ENCODE data around the gene HCFC1.
"Not testable (repeated sequence)": the region's sequence is repeated elsewhere in the genome, so short reads cannot be mapped to it uniquely, and the experiment has no call there.

HCFC1 gene

DNA sequence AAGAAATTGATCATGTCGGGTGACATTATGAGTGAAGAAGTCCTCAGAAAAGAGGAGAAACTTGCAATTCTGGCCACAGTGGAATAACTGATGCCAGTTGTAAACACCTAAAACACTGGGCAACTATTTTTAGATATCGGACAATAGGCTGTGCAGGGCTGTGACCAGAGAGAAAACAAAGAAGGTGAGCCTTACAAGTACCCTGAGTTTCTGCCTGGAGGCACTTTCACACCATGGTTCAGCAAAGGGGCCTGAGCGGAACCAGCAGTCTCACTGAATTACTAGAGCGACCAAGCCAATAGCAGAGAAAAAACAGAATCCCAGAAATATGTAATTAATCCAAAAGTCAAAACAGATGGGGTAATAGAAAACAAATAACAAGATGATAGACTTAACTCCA lies 36.9 kb upstream of the HCFC1 start:
- no peak for DNase-seq (ENCODE audit: low read depth)

DNA sequence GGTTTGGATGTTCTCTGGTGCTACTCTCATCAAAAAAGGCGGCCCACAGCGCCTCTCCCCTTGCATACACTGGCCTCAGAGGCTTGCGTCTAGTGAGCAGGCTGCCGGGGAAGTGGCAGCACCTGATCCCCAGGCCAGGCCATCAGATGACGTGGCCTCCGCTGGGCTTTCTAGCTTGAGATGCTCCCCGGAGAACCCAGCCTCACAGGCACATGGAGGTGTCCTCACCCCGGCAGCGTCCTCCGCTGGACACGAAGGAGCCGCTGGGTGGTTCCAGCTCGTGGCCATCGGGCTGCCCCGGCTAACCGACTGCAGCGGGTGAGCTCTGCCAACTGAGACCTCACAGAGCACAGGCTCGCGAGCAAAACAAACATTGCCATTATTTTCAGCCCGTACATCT lies 35.3 kb upstream of the HCFC1 start:
- DNase-seq (ENCODE audit: low read depth): no peak

DNA sequence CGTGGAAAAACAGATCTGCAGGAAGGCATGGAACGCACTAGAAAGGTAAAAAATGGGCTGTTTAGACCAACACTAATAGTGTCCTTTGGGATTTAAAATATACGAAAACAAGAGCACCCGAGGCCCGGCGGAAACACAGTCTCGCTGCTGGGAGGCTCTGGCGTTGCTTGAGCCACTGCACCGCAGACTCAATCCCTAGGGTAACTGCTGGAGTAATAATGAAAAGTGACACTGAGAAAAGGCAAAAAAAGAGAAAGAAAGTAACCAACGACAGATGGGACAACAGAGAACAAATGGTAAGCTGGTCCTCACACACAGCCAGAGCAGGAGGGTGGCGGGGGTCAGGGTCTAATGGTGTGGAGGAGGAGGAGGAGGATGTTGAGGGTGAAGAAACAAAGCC lies 32.7 kb upstream of the HCFC1 start:
- no peak for DNase-seq (ENCODE audit: low read depth)

DNA sequence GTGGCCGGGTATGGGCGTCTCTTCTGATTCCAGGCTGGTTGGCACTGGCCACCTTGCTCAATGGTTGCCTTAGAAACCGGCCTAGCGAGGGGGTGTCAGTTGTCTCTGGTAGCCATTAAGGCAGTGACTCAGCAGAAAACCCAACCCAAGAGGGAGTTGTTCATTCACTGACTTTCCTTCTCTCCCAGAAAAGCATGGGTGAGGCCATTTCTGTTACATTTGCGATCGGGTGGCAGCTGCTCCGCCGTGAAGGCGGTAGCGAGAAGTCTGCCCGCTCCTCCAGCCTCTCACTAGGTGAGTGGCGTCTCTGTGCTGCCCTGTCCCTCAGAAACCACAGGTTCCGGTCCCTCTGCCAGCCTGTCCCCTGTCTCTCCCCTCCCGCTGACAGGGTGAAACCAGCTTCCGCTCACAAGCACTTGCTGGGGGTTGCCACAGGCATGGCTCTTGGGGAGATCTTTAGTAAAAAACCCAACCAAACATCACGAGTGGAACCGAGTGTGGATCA lies 30.6 kb upstream of the HCFC1 start:
- peak; percentile 63 for DNase-seq (ENCODE audit: low read depth)

DNA sequence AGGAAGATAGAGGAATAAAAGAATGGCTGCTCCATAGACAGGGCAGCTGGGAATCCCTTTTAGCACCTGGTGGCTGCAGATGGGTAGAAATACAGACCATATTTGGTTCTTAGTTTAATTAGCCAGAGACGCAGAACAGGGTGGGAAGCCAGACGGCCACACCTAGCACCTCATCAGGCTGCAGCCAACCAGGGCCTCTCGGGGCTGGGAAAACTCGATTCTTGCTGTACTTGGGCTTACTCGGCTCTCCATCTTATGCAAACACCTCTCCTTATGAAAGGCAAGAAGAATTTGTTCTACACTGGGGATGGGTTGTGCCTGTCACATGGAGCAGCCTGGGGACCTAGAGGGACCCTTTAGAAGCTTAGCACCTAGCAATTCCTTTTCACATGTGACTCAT lies 28.4 kb upstream of the HCFC1 start:
- DNase-seq (ENCODE audit: low read depth): no peak

DNA sequence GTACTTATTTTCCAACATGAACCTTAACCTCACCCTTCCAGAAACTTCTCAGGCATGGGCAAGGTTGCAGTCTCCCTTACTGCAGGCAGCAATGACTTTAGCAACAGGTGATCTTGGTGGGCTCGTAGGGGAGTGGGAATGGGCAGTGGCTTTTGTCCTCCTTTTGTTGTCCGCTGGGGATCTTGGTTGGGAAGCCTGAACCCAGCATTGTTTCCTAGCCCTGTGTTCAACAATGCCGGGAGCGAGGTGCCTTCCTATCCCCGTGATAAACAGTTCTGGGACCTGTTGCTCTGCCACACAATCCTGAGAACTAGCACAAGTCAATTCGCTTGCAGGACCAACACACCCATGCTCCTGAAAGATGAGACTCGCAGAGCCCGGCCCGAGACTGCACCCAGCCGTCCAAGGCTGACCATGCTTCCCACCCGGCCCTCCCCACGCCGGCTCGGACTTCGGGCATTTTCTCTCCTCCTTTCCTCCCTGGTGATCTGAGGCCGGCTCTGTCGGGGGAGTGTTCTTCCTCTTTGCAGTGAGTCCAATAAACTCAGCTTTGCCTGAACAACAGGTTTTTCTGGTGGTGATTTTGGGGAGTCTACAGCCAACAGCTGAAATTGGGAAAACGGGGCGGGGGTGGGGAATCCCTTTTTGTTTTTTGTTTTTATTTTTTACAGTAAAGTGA lies 27.9 kb upstream of the HCFC1 start:
- no peak for DNase-seq (ENCODE audit: low read depth)

DNA sequence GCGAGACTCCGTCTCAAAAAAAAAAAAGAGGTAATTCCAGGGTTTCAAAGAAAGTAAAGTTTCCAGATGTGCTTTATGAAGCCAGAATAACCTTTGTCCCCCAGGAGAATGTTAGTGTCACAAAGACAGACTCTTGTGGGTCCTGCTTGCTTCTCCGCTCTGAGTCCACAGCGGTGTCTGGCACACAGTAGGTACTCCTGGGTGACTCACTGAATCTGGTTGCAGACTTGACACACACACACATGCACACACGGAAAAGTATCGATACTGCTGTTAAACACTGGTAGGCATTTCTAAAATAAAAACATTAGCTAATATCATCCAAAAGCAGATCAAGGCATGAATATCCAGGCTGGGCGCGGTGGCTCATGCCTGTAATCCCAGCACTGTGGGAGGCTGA lies 23.9 kb upstream of the HCFC1 start:
- DNase-seq (ENCODE audit: low read depth): no peak

DNA sequence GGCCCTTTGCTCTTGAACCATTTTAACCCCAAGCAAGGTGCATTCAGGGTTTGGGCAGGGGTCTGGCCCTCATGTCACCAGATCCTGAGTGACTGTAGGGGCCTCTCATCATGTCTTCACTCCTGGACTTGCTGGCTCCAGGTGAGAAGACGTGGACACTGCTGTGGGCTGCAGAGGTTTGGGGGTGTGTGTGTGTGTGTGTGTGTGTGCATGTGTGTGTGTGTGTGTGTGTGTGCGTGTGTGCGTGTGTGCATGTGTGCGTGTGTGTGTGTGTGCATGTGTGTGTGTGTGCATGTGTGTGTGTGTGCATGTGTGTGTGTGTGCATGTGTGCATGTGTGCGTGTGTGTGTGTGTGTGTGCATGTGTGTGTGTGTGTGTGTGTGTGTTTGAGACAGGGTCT lies 22.8 kb upstream of the HCFC1 start:
- not testable (repeated sequence) for DNase-seq (ENCODE audit: low read depth)

DNA sequence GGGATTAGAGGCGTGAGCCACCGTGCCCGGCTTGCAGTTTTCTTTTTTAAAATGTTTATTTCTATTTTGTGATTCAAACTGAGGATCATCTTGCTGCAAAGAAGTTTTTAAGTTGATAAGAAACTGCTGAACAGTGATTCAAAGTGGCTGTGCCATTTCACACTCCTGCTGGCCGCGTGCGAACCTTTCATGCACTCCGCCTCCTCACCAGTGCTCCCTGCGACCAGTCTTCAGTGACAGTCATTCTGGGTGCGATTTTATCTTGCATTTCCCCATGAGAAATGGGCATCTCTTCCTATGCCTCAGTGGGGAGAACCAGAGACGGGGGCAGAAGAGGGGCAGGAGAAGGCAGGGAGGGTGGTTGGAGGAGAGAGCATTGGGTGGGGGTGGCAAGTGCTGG lies 22.4 kb upstream of the HCFC1 start:
- no peak for DNase-seq (ENCODE audit: low read depth)

DNA sequence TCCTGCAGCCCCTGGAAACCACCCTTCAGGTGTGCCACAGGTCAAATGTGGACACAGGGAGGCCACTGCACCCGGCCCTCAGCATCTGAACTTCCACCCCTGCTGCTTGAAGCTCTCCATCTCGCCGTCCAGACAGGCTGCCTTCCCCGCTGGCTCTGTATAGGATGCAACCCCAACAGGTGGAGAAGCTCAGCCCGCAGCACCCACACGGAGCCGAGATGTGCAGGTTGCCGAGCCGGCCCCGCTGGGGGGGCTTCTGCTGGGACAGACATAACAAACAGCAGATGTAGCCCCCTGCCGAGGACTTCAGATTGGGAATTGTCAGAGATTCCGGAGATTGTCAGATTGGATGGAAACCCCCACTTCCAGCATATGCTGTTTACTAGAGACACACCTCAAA lies 21.5 kb upstream of the HCFC1 start:
- no peak for DNase-seq (ENCODE audit: low read depth)

DNA sequence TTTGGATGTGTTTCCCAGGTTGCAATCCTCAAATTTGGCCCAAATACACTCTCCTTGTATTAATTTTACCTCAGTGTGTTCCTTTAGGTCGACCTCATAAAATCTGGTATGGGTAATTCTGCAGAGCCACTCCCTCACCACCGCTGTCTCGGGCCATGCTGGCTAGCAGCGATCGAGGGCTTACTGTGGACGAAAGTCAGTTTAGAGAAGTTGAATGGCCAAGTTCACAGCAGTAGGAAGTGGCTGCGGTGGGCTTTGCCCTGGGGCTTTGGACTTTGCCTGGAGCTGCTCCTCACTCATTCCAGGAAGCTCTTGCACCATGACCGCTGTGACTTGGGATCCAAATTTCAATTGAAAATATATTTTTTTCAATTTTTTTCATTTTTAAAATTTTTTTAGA lies 20.6 kb upstream of the HCFC1 start:
- no peak for DNase-seq (ENCODE audit: low read depth)

DNA sequence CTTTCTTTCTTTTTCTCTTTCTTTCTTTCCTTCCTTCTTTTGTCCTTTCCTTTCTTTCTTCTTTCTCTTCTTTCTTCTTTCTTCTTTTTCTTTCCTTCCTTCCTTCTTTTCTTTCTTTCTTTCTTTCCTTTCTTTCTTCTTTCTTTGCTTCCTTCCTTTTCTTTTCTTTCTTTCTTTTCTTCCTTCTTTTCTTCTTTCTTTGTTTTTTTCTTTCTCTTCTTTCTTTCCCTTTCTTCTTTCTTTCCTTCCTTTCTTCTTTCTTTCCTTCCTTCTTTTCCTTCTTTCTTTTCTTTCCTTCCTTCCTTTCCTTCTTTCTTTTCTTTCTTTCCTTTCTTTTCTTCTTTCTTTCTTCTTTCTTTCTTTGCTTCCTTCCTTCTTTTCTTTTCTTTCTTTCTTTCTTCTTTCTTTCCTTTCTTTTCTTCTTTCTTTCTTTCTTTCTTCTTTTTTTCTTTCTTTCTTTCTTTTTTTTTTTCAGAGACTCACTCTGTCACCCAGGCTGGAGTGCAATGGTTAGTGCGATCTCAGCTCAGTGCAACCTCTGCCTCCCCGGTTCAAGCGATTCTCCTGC lies 19.5 kb upstream of the HCFC1 start:
- DNase-seq (ENCODE audit: low read depth): no peak

DNA sequence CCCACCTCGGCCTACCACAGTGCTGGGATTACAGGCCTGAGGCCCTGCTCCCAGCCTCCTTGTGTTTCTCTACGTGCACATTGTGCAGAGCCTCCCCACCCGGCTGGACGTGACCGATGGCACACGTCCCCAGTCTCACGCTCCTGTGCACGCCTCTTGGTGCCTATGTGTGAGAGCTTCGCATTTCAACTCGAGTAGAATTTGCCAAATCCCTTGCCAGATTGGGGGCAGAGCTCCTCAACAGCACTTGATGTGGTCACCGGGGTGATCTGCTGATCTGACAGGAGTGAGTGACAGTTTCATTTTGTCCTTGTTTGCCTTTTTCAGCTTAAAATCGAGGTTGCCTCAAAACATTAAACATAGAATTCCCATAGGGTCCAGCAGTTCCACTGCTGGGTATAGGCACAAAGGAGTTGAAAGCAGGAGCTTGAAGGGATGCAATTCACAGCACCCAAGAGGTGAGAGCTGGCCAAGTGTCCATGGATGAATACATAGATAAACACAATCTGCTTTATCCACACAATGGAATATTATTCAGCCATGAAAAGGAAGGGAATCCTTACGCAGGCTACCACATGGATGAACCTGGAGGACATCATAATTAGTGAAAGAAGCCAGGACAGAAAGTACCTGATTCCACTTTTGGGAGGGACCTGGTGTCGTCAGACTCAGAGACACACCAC lies 18.5 kb upstream of the HCFC1 start:
- no peak for DNase-seq (ENCODE audit: low read depth)

DNA sequence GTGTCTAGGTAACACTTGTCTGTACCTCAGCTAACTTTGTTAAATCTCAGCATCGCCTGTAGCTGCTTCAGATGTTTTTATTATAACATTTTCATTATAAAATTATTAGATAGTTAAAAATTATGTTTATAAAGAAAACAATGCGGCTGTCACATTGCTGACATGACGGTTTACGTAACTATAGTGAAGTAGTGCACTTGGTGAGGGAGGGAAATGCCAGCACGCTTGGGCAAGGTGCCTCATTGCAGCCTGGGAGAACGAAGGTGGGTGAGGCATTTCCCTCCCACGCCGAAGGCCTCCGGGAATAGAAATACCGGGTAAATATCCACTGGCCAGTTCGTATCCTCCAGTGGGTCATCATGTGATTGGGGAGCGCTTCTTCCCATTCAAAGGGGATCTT lies 16.9 kb upstream of the HCFC1 start:
- no peak for DNase-seq (ENCODE audit: low read depth)

DNA sequence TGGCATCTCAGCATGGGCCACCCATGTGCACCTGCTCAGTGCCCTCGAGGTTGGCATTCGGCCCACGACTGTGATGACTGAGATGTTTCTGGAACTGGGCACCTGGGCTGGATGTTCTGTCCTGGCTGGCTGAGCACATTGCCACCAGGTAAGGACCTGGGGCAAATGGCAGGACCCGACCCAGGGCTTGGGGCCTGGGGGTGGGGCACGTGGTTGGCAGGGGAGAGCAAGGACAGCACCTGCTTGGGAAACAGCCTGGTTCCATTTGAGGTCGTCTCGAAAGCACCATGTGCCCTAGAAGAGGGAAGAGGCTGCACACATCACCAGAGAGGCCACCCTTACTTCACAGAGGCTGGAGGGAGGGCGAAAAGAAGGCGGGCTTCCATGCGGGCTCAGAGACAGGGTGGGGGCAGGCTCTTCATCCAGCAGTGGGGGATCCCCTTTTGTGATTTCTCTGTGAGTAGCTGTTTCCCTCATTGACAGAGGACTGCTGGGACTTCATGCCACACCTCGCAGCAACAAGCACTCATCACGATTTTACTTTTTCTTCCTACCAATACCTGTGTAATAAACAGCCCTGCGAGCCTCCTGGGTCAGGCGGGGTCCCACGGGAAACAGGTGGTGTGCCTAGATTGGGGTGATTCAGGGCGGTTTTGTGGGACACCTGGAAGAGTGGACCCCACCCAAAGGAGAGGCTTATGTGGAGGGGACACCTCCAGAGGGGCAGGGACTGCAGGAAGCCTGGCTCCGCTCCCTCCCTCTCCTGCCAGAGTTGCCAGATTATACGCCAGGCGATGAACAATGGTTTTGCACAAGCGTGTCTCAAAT lies 12.9 kb upstream of the HCFC1 start:
- no peak for DNase-seq (ENCODE audit: low read depth)

DNA sequence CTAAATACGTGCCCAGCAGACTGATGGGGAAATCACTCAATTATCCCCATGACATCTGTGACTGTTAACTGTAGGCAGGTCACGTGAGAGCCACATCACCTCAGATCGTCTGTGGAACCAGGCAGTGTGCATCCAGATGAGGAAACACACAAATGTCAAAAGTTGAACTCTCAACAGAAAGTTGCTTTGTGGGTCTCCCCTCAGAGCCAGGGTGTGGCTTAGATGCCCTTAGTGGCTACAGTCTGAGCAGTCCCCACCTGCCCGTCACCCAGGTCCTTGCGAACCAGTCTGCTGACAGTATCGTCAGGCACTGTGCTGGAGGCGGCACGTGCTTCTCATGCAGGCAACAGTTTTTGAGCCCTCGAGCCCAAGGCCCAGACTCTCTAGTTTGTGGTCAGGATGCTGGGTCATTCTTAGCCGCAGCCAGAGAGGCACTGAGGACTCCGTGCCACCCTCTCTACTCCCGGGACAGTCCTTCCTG lies 11.7 kb upstream of the HCFC1 start:
- DNase-seq (ENCODE audit: low read depth): no peak

DNA sequence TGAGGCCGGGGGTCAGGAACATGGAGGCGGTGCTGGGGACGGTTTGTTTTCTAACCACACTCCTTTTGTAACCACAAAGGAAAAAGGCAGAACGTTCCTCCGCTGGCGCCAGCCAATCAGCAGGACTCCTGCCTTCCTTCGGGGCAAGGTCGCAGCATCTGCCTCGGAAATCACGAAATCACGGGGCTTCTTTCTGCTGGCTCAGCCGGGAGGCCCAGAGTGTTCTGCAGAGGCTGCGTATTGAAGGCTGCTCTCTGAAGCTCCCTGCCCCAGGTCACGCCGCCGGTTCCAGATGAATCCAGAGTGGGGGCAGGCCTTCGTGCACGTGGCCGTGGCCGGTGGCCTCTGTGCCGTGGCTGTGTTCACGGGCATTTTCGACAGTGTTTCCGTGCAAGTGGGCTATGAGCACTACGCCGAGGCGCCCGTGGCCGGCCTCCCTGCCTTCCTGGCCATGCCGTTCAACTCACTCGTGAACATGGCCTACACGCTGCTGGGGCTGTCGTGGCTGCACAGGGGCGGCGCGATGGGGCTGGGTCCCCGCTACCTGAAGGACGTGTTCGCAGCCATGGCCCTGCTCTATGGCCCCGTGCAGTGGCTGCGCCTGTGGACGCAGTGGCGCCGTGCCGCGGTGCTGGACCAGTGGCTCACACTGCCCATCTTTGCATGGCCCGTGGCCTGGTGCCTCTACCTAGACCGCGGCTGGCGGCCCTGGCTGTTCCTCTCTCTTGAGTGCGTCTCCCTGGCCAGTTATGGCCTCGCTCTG lies 10.3 kb upstream of the HCFC1 start:
- peak; percentile 58 for DNase-seq (ENCODE audit: low read depth)

DNA sequence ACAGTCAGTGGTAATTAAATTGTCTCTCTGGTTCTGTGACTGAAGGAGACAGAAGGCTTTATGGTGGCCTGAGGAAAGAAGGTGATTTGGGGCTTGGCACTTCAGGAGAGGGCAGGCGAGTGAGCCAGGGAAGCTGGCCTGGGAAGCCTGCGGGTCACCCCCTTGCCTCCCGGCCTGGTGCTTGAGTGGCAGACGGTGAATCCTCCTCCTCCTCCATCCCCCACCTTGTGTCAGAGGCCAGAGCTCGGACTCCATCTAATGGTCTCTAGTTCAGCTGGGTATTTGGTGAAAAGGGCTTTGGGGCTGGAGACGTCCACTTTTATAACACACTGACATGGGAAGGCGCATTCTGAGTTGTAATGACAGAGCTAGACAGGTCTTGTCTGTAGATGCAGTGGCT lies 9.6 kb upstream of the HCFC1 start:
- DNase-seq (ENCODE audit: low read depth): no peak

DNA sequence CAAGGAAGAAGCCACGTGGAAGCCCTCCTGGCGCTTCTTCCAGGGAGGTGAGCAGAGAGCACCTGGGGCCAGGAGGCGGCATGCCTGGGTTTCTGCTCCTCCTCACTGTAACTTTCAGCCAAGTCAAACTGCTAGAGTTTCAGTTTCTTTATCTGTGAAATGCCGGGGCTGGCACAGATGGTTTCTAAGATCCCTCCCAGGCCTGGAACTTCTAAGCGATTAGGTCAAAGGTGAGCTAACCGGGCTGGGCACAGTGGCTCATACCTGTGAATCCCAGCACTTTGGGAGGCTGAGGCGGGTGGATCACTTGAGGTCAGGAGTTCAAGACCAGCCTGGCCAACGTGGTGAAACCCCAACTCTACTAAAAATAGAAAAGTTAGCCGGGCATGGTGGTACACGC lies 8.8 kb upstream of the HCFC1 start:
- DNase-seq (ENCODE audit: low read depth): not testable (repeated sequence)

DNA sequence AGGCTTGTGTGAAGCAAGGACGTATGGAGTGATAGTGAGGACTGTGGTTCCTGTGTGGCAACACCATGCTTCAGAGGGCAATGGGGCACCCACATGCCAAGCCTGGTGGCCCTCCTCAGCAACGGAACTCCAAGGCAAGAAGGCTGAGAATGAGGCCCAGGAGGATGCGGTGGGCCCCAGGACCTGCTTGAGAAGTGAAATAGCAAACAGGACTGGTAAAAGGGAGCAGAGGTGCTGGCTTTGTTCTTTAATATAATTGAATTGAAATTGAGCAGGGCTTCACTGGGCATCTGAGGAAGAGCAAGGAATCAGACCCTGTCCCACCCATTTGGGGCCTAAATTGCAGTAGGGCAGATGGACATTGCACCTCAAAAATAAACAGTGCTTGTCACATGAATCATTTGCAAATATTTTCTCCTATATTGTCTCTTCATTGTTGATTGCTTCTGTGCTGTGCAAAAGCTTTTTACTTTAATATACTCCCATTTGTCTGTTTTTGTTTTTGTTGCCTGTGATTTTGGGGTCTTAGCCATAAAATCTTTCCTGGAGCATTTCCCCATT lies 3.2 kb upstream of the HCFC1 start:
- DNase-seq (ENCODE audit: low read depth): no peak

DNA sequence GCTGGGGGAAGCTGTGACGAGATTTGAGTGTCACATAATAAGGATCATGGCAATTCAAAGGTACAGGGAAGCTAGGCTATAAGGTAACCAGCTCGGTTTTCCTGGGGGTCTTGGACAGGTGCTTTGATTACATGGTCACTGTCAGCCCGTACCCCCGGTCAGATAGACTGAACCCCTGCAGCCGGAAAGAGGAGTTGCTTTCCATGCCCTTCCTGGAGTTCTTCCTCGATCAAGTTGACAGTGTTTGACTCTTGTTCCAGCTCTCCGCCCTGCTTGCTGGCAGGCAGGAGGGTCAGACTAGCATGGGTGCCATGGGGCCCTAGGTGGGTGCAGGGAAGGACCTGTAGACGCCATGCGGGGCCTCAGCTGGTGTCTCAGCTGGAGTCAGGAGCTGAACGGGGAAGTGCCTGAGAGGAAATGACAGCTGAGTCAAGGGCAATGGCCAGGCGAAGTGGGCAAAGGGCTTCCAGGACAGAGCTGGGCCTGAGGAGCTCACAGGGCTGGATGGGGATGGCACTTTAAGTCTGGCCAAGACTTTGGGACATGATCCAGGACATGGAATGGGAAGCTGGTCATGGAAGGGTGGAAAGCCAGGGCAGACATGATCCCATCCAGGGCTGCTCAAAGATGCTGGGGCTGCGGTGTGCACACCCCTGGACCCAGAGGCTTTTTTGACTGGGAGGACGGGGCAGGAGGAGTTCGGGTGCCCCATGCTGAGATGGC lies 2.5 kb upstream of the HCFC1 start:
- DNase-seq (ENCODE audit: low read depth): no peak
